Upper lobe of left lung (tissue), 6 donors: Measurements from ENCODE around the gene TMEM201. TPM values are rescaled to one million over a fixed set of nuclear protein-coding genes. Genes with fewer than 3 reads are reported as not detected.

Source experiments
- ATAC-seq, 2 donors: fragments of 200-7000 bp; cut with Tn5 transposase; one replicate each; pipeline ENCODE4 v1.9.1; 2022; ENCODE audit warnings: mild to moderate bottlenecking in 2 of 2, moderate library complexity in 2 of 2; ENCODE audit not compliant: low FRiP score in 2 of 2
- DNase-seq, 2 donors: peaks; one replicate each; pipeline ENCODE4 v3.0.0-alpha.2; 2019 to 2020
- H3K27ac ChIP-seq, 4 donors: fragments of 200-600 bp; sonication (generic); one replicate each; pipeline ENCODE4 v1.5.1; 2016 to 2019
- H3K27me3 ChIP-seq, 4 donors: fragments of 200-600 bp; sonication (generic); one replicate each; pipeline ENCODE4 v1.5.1; 2017 to 2019
- H3K36me3 ChIP-seq, 4 donors: fragments of 200-600 bp; sonication (generic); one replicate each; pipeline ENCODE4 v1.5.1; 2016 to 2019
- H3K4me1 ChIP-seq, 4 donors: fragments of 200-600 bp; sonication (generic); one replicate each; pipeline ENCODE4 v1.5.1; 2018 to 2019
- H3K4me3 ChIP-seq, 4 donors: fragments of 200-600 bp; sonication (generic); one replicate each; pipeline ENCODE4 v1.5.1; 2017 to 2019; ENCODE audit warnings: mild to moderate bottlenecking in 2 of 4, moderate library complexity in 1 of 4
- H3K9me3 ChIP-seq, 4 donors: fragments of 200-600 bp; sonication (generic); one replicate each; pipeline ENCODE4 v1.5.1; 2018 to 2019
- EP300 ChIP-seq, 4 donors: sonication (generic); formaldehyde crosslinking; IDR thresholded peaks; one replicate each; pipeline ENCODE4 v1.5.1; 2017; ENCODE audit warnings: antibody characterized with exemption in 4 of 4, control low read depth in 2 of 4
- POLR2A ChIP-seq, 4 donors: fragments of 450-650 bp; IDR thresholded peaks; one replicate each; pipeline ENCODE4 v1.5.1; 2016 to 2017; ENCODE audit warnings: antibody characterized with exemption in 4 of 4, mild to moderate bottlenecking in 2 of 4
- POLR2AphosphoS5 ChIP-seq, 2 donors: sonication (generic); formaldehyde crosslinking; IDR thresholded peaks; one replicate each; pipeline ENCODE4 v1.5.1; 2017; ENCODE audit warnings: antibody characterized with exemption in 2 of 2
- WGBS, 2 donors: methylation state at CpG; one replicate each; pipeline ENCODE4 v1.1.5; 2017 to 2018; 5-methylcytosine and 5-hydroxymethylcytosine counted together
- total RNA-seq, 6 donors: library from RNA; depleted of rRNA in 4 of 6; stranded (reverse); fragments of >200 nt in 4 of 6; gene quantifications; one replicate each; pipeline versions ENCODE4 v1.1.0 to v1.2.1, GENCODE V29; 2016 to 2021
- TF ChIP-seq, protein P1 (sequence below), 6 experiments: fragments of 450-650 bp in 4 of 6; fragments of 200-600 bp in 2 of 6; sonication (generic) in 2 of 6; IDR thresholded peaks; one replicate each; pipeline ENCODE4 v1.5.1; 2016 to 2019; ENCODE audit warnings: antibody characterized with exemption in 6 of 6
- donor health status: DM: no; HTN: no; CAD: no; lungs with moderate emphysema.
- donor health status: DM: no; HTN: yes; CAD: no; lungs with severe emphysema.

The TMEM201 gene
- total RNA-seq, 6 donors from 2014 or later, result 6.2 to 12.0 (median 8.1) TPM

DNA sequence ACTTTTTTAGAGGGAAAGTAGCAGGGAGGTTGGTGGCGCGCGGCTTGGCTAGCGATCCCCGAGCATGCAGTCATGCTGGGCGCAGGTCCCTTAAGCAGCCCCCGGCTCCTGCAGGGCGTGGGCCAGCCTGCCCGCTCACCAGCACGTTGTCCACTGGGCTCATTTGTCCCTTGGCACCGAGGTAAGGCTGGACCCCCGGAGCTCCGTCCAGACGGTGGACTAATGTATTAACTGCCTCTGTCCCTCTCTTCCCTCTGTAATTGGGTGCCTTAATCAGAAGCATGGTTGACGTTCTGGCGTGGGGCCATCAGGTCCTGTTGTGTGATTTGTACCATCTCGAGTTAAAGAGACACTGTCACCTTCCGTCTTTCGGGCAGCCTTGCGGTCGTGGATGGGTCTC lies 17.7 kb downstream of the TMEM201 start:
- Histone ChIP-seq H3K27ac (no peak overlapping the region), H3K27me3 (no peaks in the 10 kb centered on the region), H3K4me1 (no peaks in the 10 kb centered on the region), H3K9me3 (no peaks in the 10 kb centered on the region), H3K36me3 (peaks cover 0 to 72% (median 51%) of the 10 kb centered on the region in 4 donors), H3K4me3 (no peak overlapping the region)
- 84 to 95% methylated on average over 12 to 21 of the region's 21 CpGs for WGBS, 2 donors
- ATAC-seq, result no peak
- peak in 1 of 2 donors; percentile 60 for DNase-seq
- TF ChIP-seq POLR2A (IDR thresholded peaks at IDR 0.05), result no peak
- TF ChIP-seq, protein P1, sequence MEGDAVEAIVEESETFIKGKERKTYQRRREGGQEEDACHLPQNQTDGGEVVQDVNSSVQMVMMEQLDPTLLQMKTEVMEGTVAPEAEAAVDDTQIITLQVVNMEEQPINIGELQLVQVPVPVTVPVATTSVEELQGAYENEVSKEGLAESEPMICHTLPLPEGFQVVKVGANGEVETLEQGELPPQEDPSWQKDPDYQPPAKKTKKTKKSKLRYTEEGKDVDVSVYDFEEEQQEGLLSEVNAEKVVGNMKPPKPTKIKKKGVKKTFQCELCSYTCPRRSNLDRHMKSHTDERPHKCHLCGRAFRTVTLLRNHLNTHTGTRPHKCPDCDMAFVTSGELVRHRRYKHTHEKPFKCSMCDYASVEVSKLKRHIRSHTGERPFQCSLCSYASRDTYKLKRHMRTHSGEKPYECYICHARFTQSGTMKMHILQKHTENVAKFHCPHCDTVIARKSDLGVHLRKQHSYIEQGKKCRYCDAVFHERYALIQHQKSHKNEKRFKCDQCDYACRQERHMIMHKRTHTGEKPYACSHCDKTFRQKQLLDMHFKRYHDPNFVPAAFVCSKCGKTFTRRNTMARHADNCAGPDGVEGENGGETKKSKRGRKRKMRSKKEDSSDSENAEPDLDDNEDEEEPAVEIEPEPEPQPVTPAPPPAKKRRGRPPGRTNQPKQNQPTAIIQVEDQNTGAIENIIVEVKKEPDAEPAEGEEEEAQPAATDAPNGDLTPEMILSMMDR (IDR thresholded peaks at IDR 0.05), result no peak
- no peak for TF ChIP-seq EP300 (IDR thresholded peaks at IDR 0.05)
- TF ChIP-seq POLR2AphosphoS5 (IDR thresholded peaks at IDR 0.05), result no peak

DNA sequence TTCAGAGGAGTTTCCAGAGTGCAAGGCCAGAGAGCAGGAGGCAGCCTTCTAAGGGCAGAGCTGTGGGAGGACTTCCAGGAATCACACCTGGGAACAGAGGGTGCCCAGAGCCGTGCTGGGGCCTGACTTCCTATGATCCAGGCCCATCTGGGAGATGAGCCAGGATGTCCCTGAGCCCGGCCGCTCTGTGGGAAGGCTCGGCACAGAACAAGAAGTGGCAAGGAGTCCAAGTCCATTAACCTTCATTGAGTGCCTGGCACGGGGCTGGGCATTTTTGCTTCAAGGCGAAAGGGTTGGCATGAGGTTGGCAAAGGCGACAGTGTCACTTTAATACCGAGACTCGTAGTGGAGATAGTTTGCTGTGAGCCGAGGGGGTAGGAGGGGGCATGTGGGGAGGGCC lies 18.2 kb downstream of the TMEM201 start:
- Histone ChIP-seq H3K9me3 (no peaks in the 10 kb centered on the region), H3K4me3 (no peak overlapping the region), H3K27me3 (no peaks in the 10 kb centered on the region), H3K27ac (no peak overlapping the region), H3K4me1 (no peaks in the 10 kb centered on the region), H3K36me3 (peaks cover 0 to 69% (median 46%) of the 10 kb centered on the region in 4 donors)
- TF ChIP-seq POLR2AphosphoS5 (IDR thresholded peaks at IDR 0.05) (no peak), POLR2A (IDR thresholded peaks at IDR 0.05) (no peak), EP300 (IDR thresholded peaks at IDR 0.05) (no peak)
- TF ChIP-seq, protein P1 (IDR thresholded peaks at IDR 0.05), result no peak
- ATAC-seq (no peak), DNase-seq (no peak)
- 92 to 94% methylated on average over 10 of the region's 10 CpGs for WGBS, 2 donors

- peaks cover 0 to 69% (median 45%) of the 10 kb centered on the region in 4 donors for H3K36me3 ChIP-seq
Measured at GRCh38 chr1:9607352-9607751, 18.6 kb downstream of the TMEM201 start.

GRCh38 chr1:9609998-9610397 lies 21.3 kb downstream of the TMEM201 start:
- Histone ChIP-seq H3K4me3 (no peak overlapping the region), H3K27me3 (no peaks in the 10 kb centered on the region), H3K4me1 (no peaks in the 10 kb centered on the region), H3K9me3 (no peaks in the 10 kb centered on the region), H3K27ac (no peak overlapping the region), H3K36me3 (peaks cover 0 to 61% (median 35%) of the 10 kb centered on the region in 4 donors)
- TF ChIP-seq POLR2AphosphoS5 (IDR thresholded peaks at IDR 0.05) (no peak), EP300 (IDR thresholded peaks at IDR 0.05) (no peak), POLR2A (IDR thresholded peaks at IDR 0.05) (no peak)
- TF ChIP-seq, protein P1 (IDR thresholded peaks at IDR 0.05), result no peak
- DNase-seq (no peak), ATAC-seq (no peak)
- WGBS, 2 donors, result 89 to 96% methylated on average over 5 of the region's 5 CpGs

More at GRCh38 chr1:9607352-9607751, 18.6 kb downstream of the TMEM201 start:
- Histone ChIP-seq H3K27me3 (no peaks in the 10 kb centered on the region), H3K4me3 (no peak overlapping the region), H3K27ac (no peak overlapping the region), H3K9me3 (no peaks in the 10 kb centered on the region), H3K4me1 (no peaks in the 10 kb centered on the region)
- WGBS, 2 donors, result 89 to 94% methylated on average over 19 of the region's 19 CpGs
- DNase-seq, result peak in 1 of 2 donors; percentile 52
- ATAC-seq, result no peak
- no peak for TF ChIP-seq EP300 (IDR thresholded peaks at IDR 0.05)
- TF ChIP-seq POLR2AphosphoS5 (IDR thresholded peaks at IDR 0.05), result no peak
- no peak for TF ChIP-seq POLR2A (IDR thresholded peaks at IDR 0.05)
- TF ChIP-seq, protein P1 (IDR thresholded peaks at IDR 0.05), result no peak

GRCh38 chr1:9610548-9610947 lies 21.8 kb downstream of the TMEM201 start:
- Histone ChIP-seq H3K27ac (no peak overlapping the region), H3K4me3 (no peak overlapping the region), H3K27me3 (no peaks in the 10 kb centered on the region), H3K36me3 (peaks cover 0 to 57% (median 35%) of the 10 kb centered on the region in 4 donors), H3K9me3 (no peaks in the 10 kb centered on the region), H3K4me1 (peaks cover 0 to 2% (median 0%) of the 10 kb centered on the region in 4 donors)
- no peak for TF ChIP-seq POLR2AphosphoS5 (IDR thresholded peaks at IDR 0.05)
- no peak for TF ChIP-seq POLR2A (IDR thresholded peaks at IDR 0.05)
- TF ChIP-seq EP300 (IDR thresholded peaks at IDR 0.05), result no peak
- TF ChIP-seq, protein P1 (IDR thresholded peaks at IDR 0.05), result no peak
- ATAC-seq (no peak), DNase-seq (peak in 1 of 2 donors; percentile 71)
- WGBS, 2 donors, result 88 to 96% methylated on average over 15 to 16 of the region's 25 CpGs
